Esophagus squamous epithelium (tissue), 5 donors: ENCODE data around the gene IQCE. TPM values are rescaled to one million over a fixed set of nuclear protein-coding genes. Genes with fewer than 3 reads are reported as not detected.

Experiments
- DNase-seq: peaks from one replicate; lab custom pipeline; 2025; lab: John Stamatoyannopoulos, UW
- H3K27ac ChIP-seq, 4 donors: fragments of 200-600 bp; sonication (generic); one replicate each; pipeline ENCODE4 v1.5.1; 2016 to 2019; ENCODE audit warnings: mild to moderate bottlenecking in 1 of 4
- H3K27me3 ChIP-seq, 4 donors: fragments of 200-600 bp; sonication (generic); 1 replicate in 3 of 4; 2 replicates in 1 of 4; pipeline versions ENCODE4 v1.5.1 to v1.6.0; 2017 to 2021; ENCODE audit warnings: antibody characterized with exemption in 1 of 4
- H3K36me3 ChIP-seq, 3 donors: fragments of 200-600 bp; sonication (generic); one replicate each; pipeline ENCODE4 v1.5.1; 2016 to 2019
- H3K4me1 ChIP-seq, 3 donors: fragments of 200-600 bp; sonication (generic); one replicate each; pipeline ENCODE4 v1.5.1; 2017 to 2019
- H3K4me3 ChIP-seq, 4 donors: fragments of 200-600 bp; sonication (generic); 1 replicate in 3 of 4; 2 replicates in 1 of 4; pipeline ENCODE4 v1.5.1; 2016 to 2019; ENCODE audit warnings: mild to moderate bottlenecking in 2 of 4, moderate library complexity in 1 of 4
- H3K9me3 ChIP-seq, 3 donors: fragments of 200-600 bp; sonication (generic); one replicate each; pipeline ENCODE4 v1.5.1; 2016 to 2019
- CTCF ChIP-seq, 6 experiments: fragments of 450-650 bp in 4 of 6; fragments of 200-600 bp in 2 of 6; sonication (generic) in 2 of 6; IDR thresholded peaks; one replicate each; pipeline ENCODE4 v1.5.1; 2016 to 2019; ENCODE audit warnings: antibody characterized with exemption in 6 of 6, mild to moderate bottlenecking in 4 of 6, moderate library complexity in 4 of 6
- POLR2A ChIP-seq, 4 donors: fragments of 450-650 bp; IDR thresholded peaks; one replicate each; pipeline ENCODE4 v1.6.1; 2017; ENCODE audit warnings: antibody characterized with exemption in 4 of 4, mild to moderate bottlenecking in 4 of 4, moderate library complexity in 3 of 4
- WGBS, 2 donors: methylation state at CpG; one replicate each; pipeline ENCODE4 v1.1.5; 2018; 5-methylcytosine and 5-hydroxymethylcytosine counted together
- intact Hi-C: fragments of 100-400 bp; cut with DNase I; formaldehyde crosslinking; loops from one replicate; pipeline ENCODE4 v1.15.0; 2022
- total RNA-seq, 4 donors: library from RNA; depleted of rRNA; stranded (reverse); fragments of >200 nt; gene quantifications; one replicate each; pipeline ENCODE4 v1.1.0, GENCODE V29; 2016
- donor health status: DM: yes; HTN: yes; CAD: no.

The IQCE gene
- total RNA-seq, 4 donors from 2014 or later = 4.5 to 10.6 (median 6.3) TPM

GRCh38 chr7:2583798-2584580, 25.2 kb downstream of the IQCE start:
- WGBS, 2 donors = 89 to 92% methylated on average over 15 to 18 of the region's 54 CpGs
- no peak for TF ChIP-seq POLR2A (IDR thresholded peaks at IDR 0.05)
- no peak for TF ChIP-seq CTCF (IDR thresholded peaks at IDR 0.05)
- no peaks in the 10 kb centered on the region for H3K4me1 ChIP-seq
- no peak for DNase-seq
- H3K27ac ChIP-seq = no peak overlapping the region
- H3K4me3 ChIP-seq = no peak overlapping the region
- H3K27me3 ChIP-seq = no peaks in the 10 kb centered on the region
- peaks cover 0 to 49% (median 0%) of the 10 kb centered on the region in 3 donors for H3K36me3 ChIP-seq
- H3K9me3 ChIP-seq = no peaks in the 10 kb centered on the region
- intact Hi-C loops = no loop called here

- WGBS, 2 donors = 90 to 95% methylated on average over 13 to 18 of the region's 19 CpGs
- intact Hi-C loops = no loop called here
- Histone ChIP-seq H3K9me3 (no peaks in the 10 kb centered on the region), H3K27me3 (no peaks in the 10 kb centered on the region), H3K4me1 (no peaks in the 10 kb centered on the region), H3K4me3 (no peak overlapping the region), H3K36me3 (peaks cover 0 to 58% (median 0%) of the 10 kb centered on the region in 3 donors), H3K27ac (no peak overlapping the region)
- no peak for TF ChIP-seq POLR2A (IDR thresholded peaks at IDR 0.05)
- no peak for TF ChIP-seq CTCF (IDR thresholded peaks at IDR 0.05)
- no peak for DNase-seq
Measured at GRCh38 chr7:2585446-2585845, 26.7 kb downstream of the IQCE start.

GRCh38 chr7:2586326-2587020, 27.7 kb downstream of the IQCE start:
- whole genome bisulfite sequencing, 2 donors = 85 to 89% methylated on average over 19 to 24 of the region's 24 CpGs
- TF ChIP-seq POLR2A (IDR thresholded peaks at IDR 0.05) (no peak), CTCF (IDR thresholded peaks at IDR 0.05) (no peak)
- Histone ChIP-seq H3K27ac (no peak overlapping the region), H3K27me3 (no peaks in the 10 kb centered on the region), H3K9me3 (no peaks in the 10 kb centered on the region), H3K36me3 (peaks cover 0 to 68% (median 0%) of the 10 kb centered on the region in 3 donors), H3K4me1 (no peaks in the 10 kb centered on the region), H3K4me3 (no peak overlapping the region)
- intact Hi-C loops = no loop called here
- DNase-seq = no peak

- DNase-seq = no peak
- TF ChIP-seq POLR2A (IDR thresholded peaks at IDR 0.05) = no peak
- no peak for TF ChIP-seq CTCF (IDR thresholded peaks at IDR 0.05)
- H3K27ac ChIP-seq = no peak overlapping the region
- H3K4me3 ChIP-seq = no peak overlapping the region
- H3K9me3 ChIP-seq = no peaks in the 10 kb centered on the region
- no peaks in the 10 kb centered on the region for H3K27me3 ChIP-seq
- H3K36me3 ChIP-seq = peaks cover 0 to 72% (median 0%) of the 10 kb centered on the region in 3 donors
- intact Hi-C loops = no loop called here
- WGBS, 2 donors = 88 to 91% methylated on average over 8 to 9 of the region's 9 CpGs
- H3K4me1 ChIP-seq = no peaks in the 10 kb centered on the region
Measured at GRCh38 chr7:2587134-2587533, 28.4 kb downstream of the IQCE start.

GRCh38 chr7:2587778-2588177, 29.0 kb downstream of the IQCE start:
- TF ChIP-seq POLR2A (IDR thresholded peaks at IDR 0.05) (no peak), CTCF (IDR thresholded peaks at IDR 0.05) (no peak)
- no peaks in the 10 kb centered on the region for H3K27me3 ChIP-seq
- peaks cover under 1 to 77% (median 3%) of the 10 kb centered on the region in 3 donors for H3K36me3 ChIP-seq
- no peaks in the 10 kb centered on the region for H3K4me1 ChIP-seq
- intact Hi-C loops = no loop called here
- H3K4me3 ChIP-seq = no peak overlapping the region
- H3K27ac ChIP-seq = no peak overlapping the region
- 93 to 100% methylated on average over 3 of the region's 21 CpGs for WGBS, 2 donors
- no peaks in the 10 kb centered on the region for H3K9me3 ChIP-seq
- DNase-seq = no peak
